Choroid plexus epithelial cell (primary cell): ENCODE results near the gene RABGGTB.
"Not testable (repeated sequence)": the region's sequence is repeated elsewhere in the genome, so short reads cannot be mapped to it uniquely, and the experiment has no call there.

ENCODE experiments used
- DNase-seq: peaks from one replicate; pipeline ENCODE4 v3.0.0-alpha.2; 2010; ENCODE audit warnings: low read depth
- H3K4me3 ChIP-seq: 2 replicates; pipeline ENCODE4 v1.5.1; 2011; ENCODE audit warnings: low read depth, mild to moderate bottlenecking, control low read depth, low read length, moderate library complexity
- CTCF ChIP-seq: conservative IDR thresholded peaks from 2 replicates; pipeline ENCODE4 v1.5.1; 2011; ENCODE audit warnings: low read depth, mild to moderate bottlenecking, control low read depth, inconsistent platforms, low read length, moderate library complexity

RABGGTB gene

GRCh38 chr1:75785983-75786853 is at the start of gene RABGGTB:
TSS of gene RABGGTB (plus strand) at chr1:75786256. CDS start at chr1:75786272, 16 bp downstream.
- H3K4me3 ChIP-seq: peak within 1 kb of the TSS; percentile 64
- peak; percentile 98 for DNase-seq
- no peak for TF ChIP-seq CTCF

GRCh38 chr1:75742047-75742625 is 43.9 kb upstream of the RABGGTB start:
- no peak for TF ChIP-seq CTCF
- no peak for DNase-seq
- no peak overlapping the region for H3K4me3 ChIP-seq

GRCh38 chr1:75745276-75745675 is 40.8 kb upstream of the RABGGTB start:
- no peak for DNase-seq
- H3K4me3 ChIP-seq: no peak overlapping the region
- no peak for TF ChIP-seq CTCF

- DNase-seq, H3K4me3 ChIP-seq: not testable (repeated sequence)
Observed at GRCh38 chr1:75757210-75757609, 28.8 kb upstream of the RABGGTB start.

- not testable (repeated sequence) for H3K4me3 ChIP-seq, DNase-seq
Observed at GRCh38 chr1:75758543-75758942, 27.5 kb upstream of the RABGGTB start.

GRCh38 chr1:75764057-75764655 is 21.9 kb upstream of the RABGGTB start:
- no peak for TF ChIP-seq CTCF
- no peak overlapping the region for H3K4me3 ChIP-seq
- DNase-seq: no peak

- TF ChIP-seq CTCF: no peak
- peak; percentile 88 for DNase-seq
- no peak overlapping the region for H3K4me3 ChIP-seq
Observed at GRCh38 chr1:75765697-75766355, 20.2 kb upstream of the RABGGTB start.
